Endothelial cell of umbilical vein (primary cell): Measurements from ENCODE around the gene LAMP1.
"Not testable (repeated sequence)": the region's sequence is repeated elsewhere in the genome, so short reads cannot be mapped to it uniquely, and the experiment has no call there.

ENCODE experiments used
- CTCF ChIP-seq, 2 donors: IDR thresholded peaks; 1 replicate in 1 of 2; 2 replicates in 1 of 2; pipeline ENCODE4 v1.5.1; 2011; ENCODE audit warnings: low read length in 2 of 2, mild to moderate bottlenecking in 2 of 2, moderate library complexity in 2 of 2, control low read depth in 1 of 2, inconsistent platforms in 1 of 2, low read depth in 1 of 2; ENCODE audit not compliant: insufficient read depth in 1 of 2; ENCODE audit errors: extremely low read depth in 1 of 2
- EZH2 ChIP-seq: IDR thresholded peaks from 2 replicates; pipeline ENCODE4 v1.6.1; 2012; ENCODE audit warnings: borderline replicate concordance, low read depth, mild to moderate bottlenecking, moderate library complexity, low read length, inconsistent platforms; ENCODE audit not compliant: severe bottlenecking
- MAX ChIP-seq: IDR thresholded peaks from 2 replicates; pipeline ENCODE4 v1.6.1; 2011; ENCODE audit not compliant: insufficient read depth, insufficient read length
- POLR2A ChIP-seq: IDR thresholded peaks from 2 replicates; pipeline ENCODE4 v1.6.1; 2012; ENCODE audit warnings: low read depth, mild to moderate bottlenecking, control low read depth, low read length

GRCh38 chr13:113314895-113315470 is 17.9 kb downstream of the LAMP1 start:
- not testable (repeated sequence) for TF ChIP-seq CTCF (IDR thresholded peaks at IDR 0.05; ENCODE audit: extremely low read depth in 1 of 2, insufficient read depth in 1 of 2, low read depth in 1 of 2, low read length in 2 of 2); MAX; POLR2A; EZH2
